Progenitor cell of endocrine pancreas (in vitro differentiated cells): ENCODE measurements around the gene SEC11C. TPM values are rescaled to one million over a fixed set of nuclear protein-coding genes. Genes with fewer than 3 reads are reported as not detected.

ENCODE experiments used
- DNase-seq: peaks from one replicate; pipeline ENCODE4 v3.0.0; 2021; ENCODE audit warnings: low spot score; ENCODE audit not compliant: unreplicated experiment
- H3K27ac Mint-ChIP-seq: 2 replicates; pipeline ENCODE4 v1.8.0; 2021; ENCODE audit warnings: mild to moderate bottlenecking, moderate library complexity, mixed read lengths
- H3K27me3 Mint-ChIP-seq: 2 replicates; pipeline ENCODE4 v1.8.0; 2021; ENCODE audit warnings: mixed read lengths
- H3K36me3 Mint-ChIP-seq: 2 replicates; pipeline ENCODE4 v1.8.0; 2022; ENCODE audit warnings: mixed read lengths; ENCODE audit not compliant: insufficient read depth
- H3K4me1 Mint-ChIP-seq: 2 replicates; pipeline ENCODE4 v1.8.0; 2021; ENCODE audit warnings: low read depth, mixed read lengths
- H3K4me3 Mint-ChIP-seq: 2 replicates; pipeline ENCODE4 v1.8.0; 2021; ENCODE audit warnings: low read depth, mild to moderate bottlenecking, moderate library complexity, mixed read lengths
- H3K9me3 Mint-ChIP-seq: 2 replicates; pipeline ENCODE4 v1.8.0; 2021; ENCODE audit warnings: low read depth, mixed read lengths
- long read RNA-seq: library from polyadenylated mRNA; unstranded; transcript quantifications from one replicate; pipeline ENCODE4 v2.0.0, GENCODE V29; 2020
- total RNA-seq: library from RNA; stranded (reverse); gene quantifications from 2 replicates; pipeline ENCODE4 v1.2.1, GENCODE V29; 2021
- TF ChIP-seq, protein P1 (sequence below): fragments of 200-600 bp; sonication (generic); IDR thresholded peaks from one replicate; pipeline ENCODE4 v1.5.0; 2021; ENCODE audit warnings: antibody characterized with exemption, mild to moderate bottlenecking; ENCODE audit not compliant: unreplicated experiment

The SEC11C gene
- 86.1 and 91.9 TPM in 2 replicates for total RNA-seq
- long read RNA-seq, transcript SEC11C-204 (6 exons, 1,202 nt) = major isoform, 16 of 31 reads
- long read RNA-seq, partial matches to known transcripts = 3 of 31 reads
- long read RNA-seq, other reads (novel, unspliced or antisense) = 8 of 31 reads

DNA sequence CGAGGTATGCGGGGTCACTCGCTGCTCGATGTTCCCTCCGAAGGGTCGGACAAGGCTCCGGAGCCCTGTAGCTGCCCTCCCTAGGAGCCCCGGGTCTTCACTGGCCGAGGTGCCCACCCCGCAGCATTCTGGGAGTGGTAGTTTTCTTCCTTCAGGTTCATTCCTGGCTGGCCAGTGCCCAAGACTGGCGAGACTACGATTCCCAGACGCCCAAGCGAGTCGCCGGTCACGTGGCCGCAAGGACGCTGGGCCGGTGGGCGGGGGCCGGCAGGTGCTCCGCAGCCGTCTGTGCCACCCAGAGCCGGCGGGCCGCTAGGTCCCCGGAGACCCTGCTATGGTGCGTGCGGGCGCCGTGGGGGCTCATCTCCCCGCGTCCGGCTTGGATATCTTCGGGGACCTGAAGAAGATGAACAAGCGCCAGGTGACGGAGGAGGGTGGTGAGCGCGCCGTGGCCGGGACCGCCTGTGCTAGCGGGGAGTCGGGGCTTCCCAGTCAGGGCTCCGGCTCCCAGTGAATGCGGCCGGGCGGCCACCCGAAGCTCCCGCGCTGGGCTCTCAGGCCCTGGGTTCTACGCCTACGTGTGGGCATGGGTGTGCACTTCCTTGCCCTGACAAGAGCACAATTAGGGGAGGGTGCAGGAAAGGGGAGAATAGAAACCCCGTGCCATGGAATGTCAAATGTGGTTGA, at the start of gene SEC11C:
Gene SEC11C, plus strand, starts transcription at position 270 of the 687 bp plus-strand sequence. Its CDS starts 65 bp downstream, at position 335.
- Mint-ChIP-seq H3K4me1 (peaks cover 31% of the 10 kb centered on the region), H3K9me3 (no peaks in the 10 kb centered on the region), H3K4me3 (peak within 1 kb of the TSS; percentile 95), H3K27me3 (peaks cover 28% of the 10 kb centered on the region), H3K36me3 (no peaks in the 10 kb centered on the region), H3K27ac (peak within 1 kb of the TSS; percentile 100)
- DNase-seq = peak; percentile 93
- TF ChIP-seq, protein P1, sequence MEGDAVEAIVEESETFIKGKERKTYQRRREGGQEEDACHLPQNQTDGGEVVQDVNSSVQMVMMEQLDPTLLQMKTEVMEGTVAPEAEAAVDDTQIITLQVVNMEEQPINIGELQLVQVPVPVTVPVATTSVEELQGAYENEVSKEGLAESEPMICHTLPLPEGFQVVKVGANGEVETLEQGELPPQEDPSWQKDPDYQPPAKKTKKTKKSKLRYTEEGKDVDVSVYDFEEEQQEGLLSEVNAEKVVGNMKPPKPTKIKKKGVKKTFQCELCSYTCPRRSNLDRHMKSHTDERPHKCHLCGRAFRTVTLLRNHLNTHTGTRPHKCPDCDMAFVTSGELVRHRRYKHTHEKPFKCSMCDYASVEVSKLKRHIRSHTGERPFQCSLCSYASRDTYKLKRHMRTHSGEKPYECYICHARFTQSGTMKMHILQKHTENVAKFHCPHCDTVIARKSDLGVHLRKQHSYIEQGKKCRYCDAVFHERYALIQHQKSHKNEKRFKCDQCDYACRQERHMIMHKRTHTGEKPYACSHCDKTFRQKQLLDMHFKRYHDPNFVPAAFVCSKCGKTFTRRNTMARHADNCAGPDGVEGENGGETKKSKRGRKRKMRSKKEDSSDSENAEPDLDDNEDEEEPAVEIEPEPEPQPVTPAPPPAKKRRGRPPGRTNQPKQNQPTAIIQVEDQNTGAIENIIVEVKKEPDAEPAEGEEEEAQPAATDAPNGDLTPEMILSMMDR = no peak

DNA sequence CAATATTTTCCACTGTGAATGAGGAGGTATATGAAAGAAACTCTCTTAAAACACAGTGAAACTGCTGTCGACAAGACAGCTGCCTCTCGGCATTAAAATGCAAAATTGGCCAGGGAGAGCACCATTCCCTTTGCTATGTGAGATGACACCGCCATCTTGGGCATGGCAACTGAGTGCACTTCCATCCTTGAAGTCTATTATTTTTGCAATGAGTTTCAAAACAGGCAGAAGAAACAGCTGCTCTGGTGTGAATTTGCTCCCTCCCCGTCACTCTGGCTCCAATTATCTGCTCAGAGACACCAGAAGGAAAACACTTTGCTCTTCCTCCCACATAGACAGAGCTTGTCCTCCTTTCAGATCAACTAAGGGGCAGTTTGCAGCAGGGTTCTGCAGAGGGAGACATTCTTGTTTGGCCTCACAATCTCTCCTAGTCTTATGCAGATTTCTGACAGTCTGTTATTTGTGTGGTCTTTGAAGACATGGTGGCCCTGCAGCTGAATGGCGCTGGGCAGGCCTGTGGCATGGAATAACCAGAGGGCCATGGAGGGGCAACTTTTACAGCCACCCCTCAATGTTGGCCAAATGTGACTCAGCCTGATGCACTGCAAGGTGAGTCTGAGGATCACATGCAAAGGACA, 48.6 kb upstream of the SEC11C start:
- no peak overlapping the region for H3K27ac Mint-ChIP-seq
- no peak overlapping the region for H3K4me3 Mint-ChIP-seq
- no peaks in the 10 kb centered on the region for H3K36me3 Mint-ChIP-seq
- peaks cover 3% of the 10 kb centered on the region for H3K4me1 Mint-ChIP-seq
- peaks cover 24% of the 10 kb centered on the region for H3K27me3 Mint-ChIP-seq
- no peak for DNase-seq
- H3K9me3 Mint-ChIP-seq = no peaks in the 10 kb centered on the region
- TF ChIP-seq, protein P1 = no peak

DNA sequence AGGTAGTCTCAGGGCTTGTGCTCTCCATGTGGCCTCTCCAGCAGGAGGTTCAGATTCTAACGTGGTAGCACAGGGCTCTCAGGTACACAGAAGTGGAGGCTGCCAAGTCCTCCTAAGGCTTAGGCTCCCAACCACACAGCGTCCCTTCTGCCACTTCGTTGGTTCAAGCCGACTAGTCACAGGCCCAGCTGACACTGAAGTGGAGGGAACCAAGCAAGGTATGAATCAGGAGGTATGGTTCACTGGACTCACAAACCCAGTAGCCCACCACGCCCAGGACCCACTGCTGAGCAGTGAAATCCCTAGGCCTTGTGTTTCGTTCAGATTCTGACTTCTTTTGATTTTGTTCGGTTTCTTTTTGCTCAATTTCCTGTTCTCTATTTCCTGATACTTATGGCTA, 46.0 kb upstream of the SEC11C start:
- no peak for DNase-seq
- H3K27ac Mint-ChIP-seq = no peak overlapping the region
- peaks cover 11% of the 10 kb centered on the region for H3K27me3 Mint-ChIP-seq
- H3K4me1 Mint-ChIP-seq = peaks cover 10% of the 10 kb centered on the region
- H3K4me3 Mint-ChIP-seq = no peak overlapping the region
- TF ChIP-seq, protein P1 = no peak
- H3K9me3 Mint-ChIP-seq = no peaks in the 10 kb centered on the region
- H3K36me3 Mint-ChIP-seq = no peaks in the 10 kb centered on the region

DNA sequence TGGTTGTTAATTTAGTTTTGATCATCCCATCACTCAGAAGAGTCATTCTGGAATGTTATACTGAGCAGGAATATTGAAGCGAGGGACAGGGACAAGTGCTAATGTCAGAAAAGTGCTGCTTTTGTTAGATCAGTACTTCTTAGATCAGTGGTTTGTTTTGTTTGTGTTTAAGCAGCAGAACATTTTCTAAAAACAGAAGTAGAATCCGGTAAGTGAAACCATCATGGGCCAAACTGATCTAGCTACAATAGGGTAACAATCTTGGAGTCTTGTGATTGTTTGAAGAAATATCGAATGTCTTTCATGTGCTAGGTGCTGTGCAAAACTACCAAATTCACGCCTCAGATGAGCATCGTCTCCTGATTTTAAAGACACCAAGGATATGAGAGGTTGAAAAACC, 45.1 kb upstream of the SEC11C start:
- Mint-ChIP-seq H3K4me3 (no peak overlapping the region), H3K4me1 (peaks cover 10% of the 10 kb centered on the region), H3K9me3 (no peaks in the 10 kb centered on the region), H3K27ac (no peak overlapping the region), H3K27me3 (peaks cover 11% of the 10 kb centered on the region), H3K36me3 (no peaks in the 10 kb centered on the region)
- TF ChIP-seq, protein P1 = no peak
- no peak for DNase-seq

DNA sequence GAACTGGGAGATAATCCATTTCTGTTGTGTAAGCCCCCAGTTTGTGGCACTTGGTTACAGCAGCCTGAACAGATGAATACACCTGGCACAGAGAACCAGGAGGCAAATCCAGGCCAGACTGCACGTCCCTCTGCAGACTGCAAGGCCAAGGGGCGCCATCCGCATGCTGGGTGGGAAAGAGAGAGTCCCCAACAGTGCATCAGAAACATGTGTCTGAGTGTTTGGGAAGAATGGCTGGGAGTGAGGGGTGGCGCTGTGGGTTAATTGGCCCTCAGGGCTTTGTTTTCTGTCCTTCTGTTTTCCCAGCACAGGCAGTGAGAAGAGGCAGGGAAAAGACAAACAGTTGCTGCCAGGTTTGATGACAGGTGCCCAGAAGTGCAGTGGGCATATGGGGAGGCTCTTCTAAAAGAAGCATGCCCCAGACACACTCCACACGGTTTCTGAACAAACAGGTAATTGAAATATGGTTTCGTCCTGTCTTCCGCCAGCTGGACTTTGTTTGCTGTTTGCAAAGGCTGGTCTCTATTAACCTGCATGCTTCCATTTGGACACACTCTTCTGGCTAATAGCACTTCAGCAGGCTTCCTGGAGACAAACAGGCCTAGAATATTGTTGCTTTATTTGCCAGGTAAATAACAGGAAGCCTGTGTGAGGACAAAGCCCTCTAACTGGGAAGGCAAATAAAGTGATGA, 43.4 kb upstream of the SEC11C start:
- peak overlapping the region; percentile 18 for H3K27ac Mint-ChIP-seq
- TF ChIP-seq, protein P1 = peak; percentile 28
- H3K36me3 Mint-ChIP-seq = no peaks in the 10 kb centered on the region
- no peak for DNase-seq
- peaks cover 7% of the 10 kb centered on the region for H3K27me3 Mint-ChIP-seq
- peaks cover 10% of the 10 kb centered on the region for H3K4me1 Mint-ChIP-seq
- H3K9me3 Mint-ChIP-seq = no peaks in the 10 kb centered on the region
- no peak overlapping the region for H3K4me3 Mint-ChIP-seq
